Measurements from ENCODE around the gene RTKN. TPM values are rescaled to one million over a fixed set of nuclear protein-coding genes. Genes with fewer than 3 reads are reported as not detected.

The RTKN gene
- total and polyA plus RNA-seq, 2 of the 13 experiments (the other 11 are each of a cell fraction or from before 2014, with no cell fraction given) = 159 to 166 TPM

- peak; percentile 47; the same call in 1 of the 2 replicates for TF ChIP-seq ETV5 (CRISPR knock-in tag; IDR thresholded peaks at IDR 0.05; ENCODE audit: borderline replicate concordance)
- TF ChIP-seq ZFP91 (CRISPR knock-in tag; IDR thresholded peaks at IDR 0.05; ENCODE audit: borderline replicate concordance) = peak; percentile 93
- 0 out of 2 replicates have a peak, but pooled peaks have one; percentile 43 for TF ChIP-seq RERE (CRISPR knock-in tag; IDR thresholded peaks at IDR 0.05; ENCODE audit: low read depth)
- peak; percentile 66; the same call in 1 of the 2 replicates for TF ChIP-seq ZMYM4 (CRISPR knock-in tag; IDR thresholded peaks at IDR 0.05)
- TF ChIP-seq ZNF383 (CRISPR knock-in tag; IDR thresholded peaks at IDR 0.05; ENCODE audit: borderline replicate concordance) = peak; percentile 36; the same call in 1 of the 2 replicates
- TF ChIP-seq DNMT3B (CRISPR knock-in tag; conservative IDR thresholded peaks at IDR 0.05) = no peak
- peak; percentile 92; the same call in 1 of the 2 replicates for TF ChIP-seq DNMT1 (CRISPR knock-in tag; IDR thresholded peaks at IDR 0.05)
- TF ChIP-seq SPEN (CRISPR knock-in tag; IDR thresholded peaks at IDR 0.05; ENCODE audit: low read depth) = 0 out of 2 replicates have a peak, but pooled peaks have one; percentile 65
- TF ChIP-seq HDAC2 (CRISPR knock-in tag; IDR thresholded peaks at IDR 0.05) = peak; percentile 89
- TF ChIP-seq NFE2L1 (CRISPR knock-in tag; IDR thresholded peaks at IDR 0.05; ENCODE audit: borderline replicate concordance) = no peak; the same call in 1 of the 2 replicates
- TF ChIP-seq NR2F6 (IDR thresholded peaks at IDR 0.05) = peak; percentile 85
- peak; percentile 86 for TF ChIP-seq NR2F6 (CRISPR knock-in tag; IDR thresholded peaks at IDR 0.05)
- 0 out of 2 replicates have a peak, but pooled peaks have one; percentile 37 for TF ChIP-seq ZNF772 (CRISPR knock-in tag; IDR thresholded peaks at IDR 0.05)
- peak; percentile 89; the same call in 1 of the 2 replicates for TF ChIP-seq ZNF609 (CRISPR knock-in tag; IDR thresholded peaks at IDR 0.05; ENCODE audit: borderline replicate concordance)
- 0 out of 2 replicates have a peak, but pooled peaks have one; percentile 39 for TF ChIP-seq ZFP90 (CRISPR knock-in tag; IDR thresholded peaks at IDR 0.05; ENCODE audit: borderline replicate concordance)
Measured at GRCh38 chr2:74429487-74430451, 12.0 kb downstream of the RTKN start (continued).
